Stomach (tissue), 9 donors: ENCODE results near the gene NEU4. TPM values are rescaled to one million over a fixed set of nuclear protein-coding genes. Genes with fewer than 3 reads are reported as not detected.

Experiments used
- DNase-seq, 2 donors: peaks; one replicate each; pipeline versions ENCODE4 v3.0.0 to v3.0.0-alpha.2; 2013 to 2019
- H3K27ac ChIP-seq, 5 donors: fragments of 200-600 bp in 4 of 5; sonication (generic) in 4 of 5; one replicate each; pipeline ENCODE4 v1.5.1; 2013 to 2019; ENCODE audit warnings: mild to moderate bottlenecking in 1 of 5, moderate library complexity in 1 of 5
- H3K27me3 ChIP-seq, 3 donors: fragments of 200-600 bp; sonication (generic); one replicate each; pipeline ENCODE4 v1.5.1; 2017 to 2019; ENCODE audit warnings: mixed run types in 1 of 3
- H3K36me3 ChIP-seq, 4 donors: fragments of 200-600 bp; sonication (generic); 1 replicate in 3 of 4; 2 replicates in 1 of 4; pipeline ENCODE4 v1.5.1; 2016 to 2019
- H3K4me1 ChIP-seq, 4 donors: fragments of 200-600 bp; sonication (generic); one replicate each; pipeline ENCODE4 v1.5.1; 2016 to 2019
- H3K4me3 ChIP-seq, 4 donors: fragments of 200-600 bp; sonication (generic) in 3 of 4; one replicate each; pipeline ENCODE4 v1.5.1; 2016 to 2019; ENCODE audit warnings: mild to moderate bottlenecking in 1 of 4
- H3K9me3 ChIP-seq, 4 donors: fragments of 200-600 bp; sonication (generic); one replicate each; pipeline ENCODE4 v1.5.1; 2016 to 2019
- CTCF ChIP-seq, 7 experiments: fragments of 450-650 bp in 4 of 7; fragments of 200-600 bp in 3 of 7; sonication (generic) in 3 of 7; IDR thresholded peaks; one replicate each; pipeline ENCODE4 v1.5.1; 2016 to 2019; ENCODE audit warnings: antibody characterized with exemption in 7 of 7, control low read depth in 2 of 7, mild to moderate bottlenecking in 1 of 7
- EP300 ChIP-seq: sonication (generic); formaldehyde crosslinking; IDR thresholded peaks from one replicate; pipeline ENCODE4 v1.6.1; 2017; ENCODE audit warnings: antibody characterized with exemption
- POLR2A ChIP-seq, 4 donors: fragments of 450-650 bp; IDR thresholded peaks; one replicate each; pipeline ENCODE4 v1.6.1; 2016; ENCODE audit warnings: antibody characterized with exemption in 4 of 4, control low read depth in 2 of 4, mild to moderate bottlenecking in 1 of 4, moderate library complexity in 1 of 4
- POLR2AphosphoS5 ChIP-seq, 3 donors: sonication (generic); formaldehyde crosslinking; IDR thresholded peaks; one replicate each; pipeline ENCODE4 v1.6.1; 2016; ENCODE audit warnings: antibody characterized with exemption in 3 of 3
- WGBS, 5 donors: extraction: QIAGEN DNeasy Blood & Tissue Kit in 3 of 5; methylation state at CpG; one replicate each; pipeline versions ENCODE4 v1.1.5 to v1.1.7; 2013 to 2018; 5-methylcytosine and 5-hydroxymethylcytosine counted together
- intact Hi-C: fragments of 100-400 bp; cut with DNase I; formaldehyde crosslinking; loops from one replicate; pipeline ENCODE4 v1.15.1; 2023; ENCODE audit warnings: low total_unique reads
- polyA plus RNA-seq, 3 donors: library from polyadenylated mRNA; stranded (reverse); fragments of 200-250 nt; gene quantifications; one replicate each; pipeline ENCODE4 v1.2.3, GENCODE V29; 2013
- total RNA-seq, 5 donors: library from RNA; depleted of rRNA; stranded (reverse); fragments of >200 nt; gene quantifications; one replicate each; pipeline versions ENCODE4 v1.1.0 to v1.2.3, GENCODE V29; 2014 to 2016
- donor health status: healthy with polysubstance abuse.
- donor health status: Bipolar disorder and iron deficiency.
- donor health status: healthy.

The NEU4 gene
- total and polyA plus RNA-seq, 8 donors: 0.08 to 415 TPM; not detected in 6

GRCh38 chr2:241768251-241768711 lies 40.7 kb upstream of the NEU4 start:
- peak in 1 of 2 donors; percentile 4 for DNase-seq
- no peak for TF ChIP-seq EP300
- no peak for TF ChIP-seq POLR2AphosphoS5 (IDR thresholded peaks at IDR 0.05)
- no peak for TF ChIP-seq CTCF (IDR thresholded peaks at IDR 0.05)
- no peak for TF ChIP-seq POLR2A (IDR thresholded peaks at IDR 0.05)

GRCh38 chr2:241768850-241769249 lies 40.1 kb upstream of the NEU4 start:
- Histone ChIP-seq H3K9me3 (no peaks in the 10 kb centered on the region), H3K36me3 (peaks cover 0 to 25% (median 18%) of the 10 kb centered on the region in 4 donors), H3K4me1 (peaks cover 0 to 23% (median 17%) of the 10 kb centered on the region in 4 donors), H3K27ac (no peak overlapping the region), H3K27me3 (peaks cover 0 to 33% (median 4%) of the 10 kb centered on the region in 3 donors), H3K4me3 (no peak overlapping the region)
- TF ChIP-seq POLR2AphosphoS5 (IDR thresholded peaks at IDR 0.05): no peak
- no peak for TF ChIP-seq EP300
- no peak for TF ChIP-seq POLR2A (IDR thresholded peaks at IDR 0.05)
- no peak for TF ChIP-seq CTCF (IDR thresholded peaks at IDR 0.05)
- peak in 1 of 2 donors; percentile 1 for DNase-seq
- 82 to 97% (median 93%) methylated on average over 7 to 11 of the region's 11 CpGs for WGBS, 5 donors
- intact Hi-C loops: no loop called here

More at GRCh38 chr2:241768251-241768711, 40.7 kb upstream of the NEU4 start:
- peaks cover 0 to 30% (median 23%) of the 10 kb centered on the region in 4 donors for H3K36me3 ChIP-seq
- H3K9me3 ChIP-seq: no peaks in the 10 kb centered on the region
- no peak overlapping the region for H3K4me3 ChIP-seq
- peaks cover 0 to 18% (median 14%) of the 10 kb centered on the region in 4 donors for H3K4me1 ChIP-seq
- intact Hi-C loops: no loop called here
- H3K27ac ChIP-seq: no peak overlapping the region
- peaks cover 0 to 28% (median 0%) of the 10 kb centered on the region in 3 donors for H3K27me3 ChIP-seq
- 86 to 94% (median 89%) methylated on average over 27 to 29 of the region's 29 CpGs for WGBS, 5 donors

GRCh38 chr2:241769819-241770184 lies 39.2 kb upstream of the NEU4 start:
- Histone ChIP-seq H3K27ac (no peak overlapping the region), H3K4me3 (no peak overlapping the region), H3K27me3 (peaks cover 0 to 43% (median 11%) of the 10 kb centered on the region in 3 donors), H3K4me1 (peaks cover 4 to 33% (median 25%) of the 10 kb centered on the region in 4 donors), H3K36me3 (peaks cover 0 to 17% (median 13%) of the 10 kb centered on the region in 4 donors), H3K9me3 (no peaks in the 10 kb centered on the region)
- TF ChIP-seq POLR2A (IDR thresholded peaks at IDR 0.05) (no peak), CTCF (IDR thresholded peaks at IDR 0.05) (no peak)
- intact Hi-C loops: no loop called here
- DNase-seq: no peak
- 73 to 100% (median 86%) methylated on average over 3 to 13 of the region's 13 CpGs for WGBS, 5 donors

GRCh38 chr2:241770185-241770935 lies 38.6 kb upstream of the NEU4 start:
- no peak overlapping the region for H3K4me3 ChIP-seq
- no peak for TF ChIP-seq POLR2AphosphoS5 (IDR thresholded peaks at IDR 0.05)
- TF ChIP-seq CTCF (IDR thresholded peaks at IDR 0.05): no peak
- TF ChIP-seq POLR2A (IDR thresholded peaks at IDR 0.05): no peak
- no peak for TF ChIP-seq EP300
- 63 to 80% (median 69%) methylated on average over 5 to 27 of the region's 27 CpGs for WGBS, 5 donors
- peaks cover 0 to 17% (median 13%) of the 10 kb centered on the region in 4 donors for H3K36me3 ChIP-seq
- H3K9me3 ChIP-seq: no peaks in the 10 kb centered on the region
- peaks cover 4 to 36% (median 30%) of the 10 kb centered on the region in 4 donors for H3K4me1 ChIP-seq
- H3K27ac ChIP-seq: no peak overlapping the region
- H3K27me3 ChIP-seq: peaks cover 0 to 48% (median 16%) of the 10 kb centered on the region in 3 donors
- intact Hi-C loops: no loop called here
- DNase-seq: peak in 1 of 2 donors; percentile 10
